Activated CD4-positive, alpha-beta memory T cell treated with anti-CD3 and anti-CD28 coated beads for 36 hours (primary cell): ENCODE results near the gene ZNF99. TPM values are rescaled to one million over a fixed set of nuclear protein-coding genes. Genes with fewer than 3 reads are reported as not detected.
"Not testable (repeated sequence)": the region's sequence is repeated elsewhere in the genome, so short reads cannot be mapped to it uniquely, and the experiment has no call there.

ENCODE experiments used
- CTCF ChIA-PET: fragments of 350-600 bp; sonication (Branson Sonifier 250); formaldehyde crosslinking; loops from one replicate; lab custom pipeline; 2021; ENCODE audit warnings: antibody characterized with exemption, inconsistent platforms; lab: Charles Lee
- POLR2A ChIA-PET: fragments of 350-600 bp; sonication (Branson Sonifier 250); formaldehyde crosslinking; loops from one replicate; lab custom pipeline; 2021; ENCODE audit warnings: antibody characterized with exemption; lab: Charles Lee
- DNase-seq: peaks from one replicate; pipeline ENCODE4 v3.0.0-alpha.2; 2020
- H3K27ac Mint-ChIP-seq: one replicate; pipeline ENCODE4 v1.8.0; 2021; ENCODE audit warnings: mixed read lengths
- H3K27me3 Mint-ChIP-seq: one replicate; pipeline ENCODE4 v1.8.0; 2021; ENCODE audit warnings: mixed read lengths
- H3K36me3 Mint-ChIP-seq: one replicate; pipeline ENCODE4 v1.8.0; 2021; ENCODE audit warnings: mixed read lengths
- H3K4me1 Mint-ChIP-seq: one replicate; pipeline ENCODE4 v1.8.0; 2021; ENCODE audit warnings: low read depth, mixed read lengths
- H3K4me3 Mint-ChIP-seq: one replicate; pipeline ENCODE4 v1.8.0; 2021; ENCODE audit warnings: mild to moderate bottlenecking, mixed read lengths
- H3K9me3 Mint-ChIP-seq: one replicate; pipeline ENCODE4 v1.8.0; 2021; ENCODE audit warnings: mixed read lengths
- intact Hi-C: fragments of 100-400 bp; cut with micrococcal nuclease; formaldehyde crosslinking; loops from one replicate; pipeline ENCODE4 v1.15.1; 2023
- total RNA-seq, 2 experiments: library from RNA; stranded (reverse); gene quantifications; one replicate each; pipeline ENCODE4 v1.2.3, GENCODE V29; 2021

The ZNF99 gene
- total RNA-seq, 2 experiments from 2014 or later, result not detected

GRCh38 chr19:22721533-22721932 is 62.4 kb downstream of the ZNF99 start:
- H3K9me3 Mint-ChIP-seq, result peaks cover 33% of the 10 kb centered on the region
- CTCF ChIA-PET, H3K36me3 Mint-ChIP-seq, H3K4me3 Mint-ChIP-seq, intact Hi-C loops, H3K27ac Mint-ChIP-seq, H3K27me3 Mint-ChIP-seq, POLR2A ChIA-PET, DNase-seq, H3K4me1 Mint-ChIP-seq: not testable (repeated sequence)

- H3K4me1 Mint-ChIP-seq, result no peaks in the 10 kb centered on the region
- no peak overlapping the region for H3K4me3 Mint-ChIP-seq
- H3K36me3 Mint-ChIP-seq, result no peaks in the 10 kb centered on the region
- no peak for DNase-seq
- no peak overlapping the region for H3K27ac Mint-ChIP-seq
- no peaks in the 10 kb centered on the region for H3K27me3 Mint-ChIP-seq
- intact Hi-C loops, result no loop called here
- ChIA-PET POLR2A (no interaction called here), CTCF (no interaction called here)
- peaks cover 5% of the 10 kb centered on the region for H3K9me3 Mint-ChIP-seq
Measured at GRCh38 chr19:22708983-22709382, 75.0 kb downstream of the ZNF99 start.

GRCh38 chr19:22703096-22703495 is 80.9 kb downstream of the ZNF99 start:
- CTCF ChIA-PET, result not testable (repeated sequence)

GRCh38 chr19:22702661-22703060 is 81.3 kb downstream of the ZNF99 start:
- Mint-ChIP-seq H3K36me3 (peaks cover 12% of the 10 kb centered on the region), H3K9me3 (peaks cover 30% of the 10 kb centered on the region)
- H3K4me3 Mint-ChIP-seq, H3K4me1 Mint-ChIP-seq, CTCF ChIA-PET, H3K27ac Mint-ChIP-seq, H3K27me3 Mint-ChIP-seq, POLR2A ChIA-PET, DNase-seq, intact Hi-C loops: not testable (repeated sequence)

More at GRCh38 chr19:22703096-22703495, 80.9 kb downstream of the ZNF99 start:
- H3K4me3 Mint-ChIP-seq, intact Hi-C loops, H3K27ac Mint-ChIP-seq, H3K4me1 Mint-ChIP-seq, H3K27me3 Mint-ChIP-seq, POLR2A ChIA-PET, DNase-seq: not testable (repeated sequence)
- peaks cover 11% of the 10 kb centered on the region for H3K36me3 Mint-ChIP-seq
- H3K9me3 Mint-ChIP-seq, result peaks cover 29% of the 10 kb centered on the region

Other genes with a start within 250 kb of the ZNF99 start
- gene ZNF492, start 149.8 kb downstream of the ZNF99 start, total RNA-seq, result 1 to 10 TPM; 1.6 to 1.9 TPM
- gene ZNF723, start 48.1 kb upstream of the ZNF99 start, total RNA-seq, result under 1 TPM in 1 of 2 experiments, not detected in 1; 0.12 TPM
- gene ZNF728, start 219.0 kb upstream of the ZNF99 start, total RNA-seq, result not detected